Measurements from ENCODE around the gene NR5A2.

NR5A2 gene

GRCh38 chr1:200075522-200075921 is 48.0 kb downstream of the NR5A2 start:
- DNase-seq, result no peak

DNA sequence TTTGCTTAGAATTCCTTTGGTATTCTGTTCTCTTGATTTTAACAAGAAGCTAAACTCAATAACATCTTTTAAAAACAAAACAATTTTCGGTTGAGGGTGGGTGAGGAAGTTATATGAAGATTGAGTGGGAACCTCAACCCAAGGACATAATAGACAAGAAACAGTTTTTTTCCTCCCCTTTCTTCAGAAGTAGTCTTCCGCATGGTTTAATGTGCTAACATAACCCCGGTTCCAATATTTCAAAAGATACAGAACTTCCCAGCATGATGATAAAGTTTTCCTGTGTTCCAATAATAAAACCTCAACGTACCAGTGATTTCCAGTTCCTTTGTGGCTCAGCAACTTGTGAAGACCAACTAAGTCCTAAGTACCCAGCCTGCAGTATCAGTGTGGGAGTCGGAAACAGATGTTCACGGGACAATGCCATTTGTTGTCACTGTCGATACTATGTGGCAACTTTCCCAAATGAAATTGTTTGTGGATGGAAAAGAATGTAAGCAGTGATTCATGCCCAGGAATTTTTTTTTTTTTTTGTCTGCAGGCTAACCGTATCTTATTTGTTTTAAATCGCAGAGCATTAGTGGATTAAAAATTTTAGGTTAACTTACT is 48.5 kb downstream of the NR5A2 start:
- DNase-seq, result no peak

GRCh38 chr1:200079232-200079940 is 51.9 kb downstream of the NR5A2 start:
- DNase-seq, result no peak

DNA sequence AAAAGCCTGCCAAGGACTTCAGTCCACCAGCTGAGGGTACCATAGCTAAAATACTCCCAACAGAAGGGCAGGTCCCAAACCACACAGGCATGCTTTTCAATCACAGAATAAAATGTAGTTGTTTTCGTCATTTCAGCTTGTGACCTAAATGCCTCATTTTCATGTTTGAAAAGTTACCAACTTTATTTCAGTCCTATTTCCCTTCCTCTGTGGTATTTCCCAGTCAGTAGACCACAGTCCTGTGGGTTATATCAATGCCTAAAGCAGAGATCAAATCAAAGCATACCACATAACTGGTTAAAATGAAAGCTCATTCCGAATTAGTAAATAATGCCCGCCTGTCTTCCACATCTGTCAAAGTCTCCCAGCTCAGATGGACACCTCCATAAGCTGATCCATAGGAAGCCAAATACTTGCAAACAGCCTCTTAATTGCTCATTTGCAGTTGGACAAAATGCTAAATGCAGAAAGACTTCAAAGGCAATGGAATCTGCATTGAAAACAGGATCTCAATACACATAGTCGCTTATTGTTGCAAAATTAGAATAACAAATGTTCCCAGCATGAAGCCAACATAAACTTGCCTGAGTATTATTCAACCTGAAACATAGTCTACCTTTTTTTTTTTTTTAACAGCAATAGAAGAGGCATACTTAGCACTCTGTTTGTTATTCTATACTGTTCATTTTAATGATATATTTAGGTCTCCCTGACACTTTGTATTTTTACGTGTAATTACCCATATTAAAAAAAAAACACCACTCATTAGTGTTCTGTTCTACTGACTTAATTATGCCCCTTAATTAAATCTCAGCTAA is 53.9 kb downstream of the NR5A2 start:
- DNase-seq, result no peak

DNA sequence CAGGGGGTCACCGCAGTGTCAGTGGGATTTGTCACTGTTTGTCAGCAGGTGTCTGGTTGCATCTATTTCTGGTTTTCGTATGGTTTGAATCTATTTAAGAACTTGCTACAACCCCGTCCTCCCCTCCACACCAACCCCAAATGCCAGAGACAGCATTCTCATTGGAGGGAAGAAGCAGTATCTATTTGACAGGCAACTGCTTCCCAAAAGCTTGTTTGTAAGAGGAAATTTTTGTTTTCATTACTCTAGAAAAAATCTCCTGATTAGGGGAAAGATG is 54.4 kb downstream of the NR5A2 start:
- no peak for DNase-seq

- no peak for DNase-seq
Observed at GRCh38 chr1:200082329-200082728, 54.8 kb downstream of the NR5A2 start.

- no peak for DNase-seq
Observed at GRCh38 chr1:200090252-200091159, 63.0 kb downstream of the NR5A2 start.

- DNase-seq, result no peak
Observed at GRCh38 chr1:200095057-200095577, 67.6 kb downstream of the NR5A2 start.

- no peak for DNase-seq
Observed at GRCh38 chr1:200096774-200097173, 69.3 kb downstream of the NR5A2 start.

DNA sequence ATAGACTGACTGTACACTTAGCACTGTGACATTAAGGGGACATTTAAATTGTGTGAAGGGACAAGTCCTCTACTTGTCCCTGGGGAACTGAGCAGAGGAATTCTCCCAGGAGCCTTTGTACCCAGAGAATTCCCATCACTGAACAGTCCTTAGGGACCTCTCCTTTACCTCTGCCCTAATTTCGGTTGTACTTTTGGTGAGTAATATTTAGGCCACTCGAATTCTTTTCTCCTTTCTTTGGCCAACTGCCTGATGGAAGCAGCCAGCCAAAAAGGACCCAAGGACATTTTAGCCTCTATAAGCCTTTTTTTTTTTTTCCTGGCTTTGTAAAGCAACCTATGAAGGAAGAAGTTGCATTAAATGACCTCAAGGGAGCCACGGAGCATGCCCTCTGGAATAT is 71.5 kb downstream of the NR5A2 start:
- no peak for DNase-seq

DNA sequence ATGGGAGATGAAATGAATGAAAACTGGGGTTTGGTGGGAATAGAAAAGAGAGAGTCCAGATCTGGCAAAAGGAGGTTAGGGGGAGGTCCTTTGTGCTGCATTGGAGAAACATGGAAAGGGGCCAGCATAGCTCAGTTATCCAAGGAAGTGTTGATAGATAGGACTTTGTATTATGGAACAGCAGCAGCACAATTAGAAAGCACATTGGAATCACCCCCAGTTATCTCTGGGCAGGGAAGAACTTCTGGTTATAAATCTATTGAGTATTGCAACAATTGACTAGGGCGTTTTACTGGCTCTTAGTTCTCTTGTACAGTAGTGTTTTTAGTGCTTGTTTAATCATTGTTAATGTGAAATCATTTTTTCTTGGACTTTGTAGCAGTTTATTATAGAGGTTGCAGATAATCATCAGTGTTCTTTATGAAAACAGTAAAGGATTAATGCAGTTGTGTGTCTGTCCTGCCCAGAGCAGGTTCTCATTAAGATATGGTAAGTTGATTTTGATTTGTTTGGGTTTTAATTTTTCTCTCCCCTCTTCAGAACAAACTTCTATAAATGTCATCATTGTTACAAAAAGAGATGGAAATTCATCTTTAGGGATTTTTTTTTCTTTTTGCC is 76.6 kb downstream of the NR5A2 start:
- no peak for DNase-seq

- DNase-seq, result no peak
Observed at GRCh38 chr1:200107004-200107470, 79.5 kb downstream of the NR5A2 start.

GRCh38 chr1:200108659-200109058 is 81.1 kb downstream of the NR5A2 start:
- no peak for DNase-seq

DNA sequence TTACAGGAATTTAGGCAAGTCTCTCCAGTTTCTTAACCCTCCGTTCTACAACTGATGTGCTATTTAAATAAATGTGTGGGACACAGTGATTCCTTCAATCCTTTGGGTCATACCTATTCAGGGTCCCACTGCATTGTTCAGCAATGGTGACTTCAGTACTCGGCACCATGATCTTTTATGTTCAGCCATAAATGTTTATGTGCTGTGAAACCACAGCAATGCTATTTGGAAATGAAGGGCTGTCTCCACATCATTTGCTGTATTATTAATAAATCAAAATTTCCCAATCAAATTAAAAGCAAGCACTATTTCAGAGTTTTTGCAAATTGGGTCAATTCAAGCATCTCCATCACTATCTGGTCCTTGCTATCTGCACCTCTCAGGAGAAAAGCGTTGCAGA is 84.8 kb downstream of the NR5A2 start:
- DNase-seq, result no peak

GRCh38 chr1:200115532-200115931 is 88.0 kb downstream of the NR5A2 start:
- DNase-seq, result no peak

GRCh38 chr1:200116324-200116723 is 88.8 kb downstream of the NR5A2 start:
- no peak for DNase-seq

DNA sequence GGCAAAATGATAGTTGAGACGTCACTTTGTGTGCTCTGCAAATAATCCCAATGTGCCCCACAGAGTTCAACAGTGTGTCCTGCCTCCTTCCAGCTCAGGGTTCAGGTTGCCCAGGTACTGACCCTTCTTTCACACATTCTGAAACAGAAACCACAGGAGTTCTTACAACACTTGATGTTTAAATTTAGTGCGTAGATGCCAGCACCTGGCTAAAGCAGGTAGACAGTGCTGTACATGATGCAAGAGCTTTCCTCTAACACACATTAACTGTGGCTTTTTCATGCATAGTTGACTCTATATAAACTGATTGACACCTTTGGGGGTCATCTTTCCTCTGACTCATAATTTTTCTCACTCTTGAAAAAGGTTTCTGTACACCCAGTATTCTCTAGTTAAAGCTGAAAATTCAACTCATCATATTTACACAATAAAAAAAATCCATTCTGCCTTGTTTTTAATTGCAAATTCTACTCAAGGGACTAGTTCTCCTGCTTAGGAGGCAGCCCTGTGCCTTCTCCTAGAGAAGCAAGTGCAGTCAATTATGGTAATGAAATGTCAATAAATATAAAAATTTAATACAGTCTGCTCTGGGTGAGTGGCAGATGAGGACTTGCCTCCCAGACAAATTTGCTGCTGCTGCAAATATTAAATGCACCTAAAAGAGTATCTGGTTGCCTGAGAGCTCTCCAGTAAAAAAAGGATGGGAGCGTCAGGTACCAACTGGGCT is 91.4 kb downstream of the NR5A2 start:
- DNase-seq, result no peak

DNA sequence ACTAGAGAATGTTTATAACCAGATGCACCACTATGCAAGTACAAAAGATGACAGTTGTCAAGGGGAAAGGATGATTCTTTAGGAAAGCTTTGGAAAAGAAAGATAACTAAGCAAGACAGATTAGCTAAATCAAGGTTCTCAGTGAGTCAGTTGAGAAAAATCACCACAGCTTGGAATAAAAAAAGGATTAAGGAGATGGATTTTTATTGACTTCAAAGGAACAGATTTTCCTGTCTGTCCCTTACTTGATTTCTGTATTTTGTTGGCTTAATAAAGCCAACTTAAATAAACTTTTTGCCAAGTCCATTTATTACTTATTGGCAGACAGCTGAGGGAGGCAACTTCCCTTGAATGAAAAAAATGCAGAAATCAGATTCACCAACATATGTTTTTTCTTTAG is 93.9 kb downstream of the NR5A2 start:
- DNase-seq, result no peak

DNA sequence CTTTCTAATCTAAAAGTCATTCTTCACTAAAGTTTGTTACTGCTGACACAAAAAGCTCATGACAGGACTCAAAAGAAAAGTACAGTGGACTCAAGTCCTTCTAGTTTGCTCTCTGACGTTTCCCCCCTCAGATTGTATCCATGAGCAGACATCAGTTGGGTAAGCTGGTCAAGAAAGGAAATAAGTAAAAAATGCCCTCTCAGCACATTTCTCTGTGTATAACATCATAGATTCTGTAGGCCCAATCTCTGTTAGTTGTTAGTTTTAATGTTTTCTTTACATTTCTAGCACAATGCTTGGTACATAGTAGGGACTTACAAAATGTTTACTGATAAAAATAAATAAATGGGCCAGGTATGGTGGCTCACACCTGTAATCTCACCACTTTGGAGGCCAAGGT is 96.8 kb downstream of the NR5A2 start:
- no peak for DNase-seq

DNA sequence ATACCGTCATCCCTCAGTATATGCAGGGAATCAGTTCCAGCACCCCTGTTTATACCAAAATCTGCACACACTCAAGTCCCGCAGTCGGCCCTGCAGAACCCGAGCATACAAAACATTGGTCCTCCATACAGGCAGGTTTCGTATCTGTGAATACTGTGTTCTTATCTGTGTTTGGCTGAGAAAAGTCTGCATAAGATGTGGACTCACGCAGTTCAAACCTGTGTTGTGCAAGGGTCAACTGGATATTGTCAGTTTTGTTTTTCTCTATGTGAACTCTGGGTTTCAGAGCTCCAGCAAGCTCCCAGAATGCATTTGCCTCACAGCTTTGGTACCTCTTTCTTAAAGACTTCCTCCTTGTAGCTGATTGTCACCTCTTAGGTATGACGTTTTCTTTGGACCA is 100.6 kb downstream of the NR5A2 start:
- DNase-seq, result no peak

Data from activated CD4-positive, alpha-beta T cell treated with anti-CD3 and anti-CD28 coated beads for 48 hours (primary cell).